GM21786 (cell line): ENCODE data around the gene PTGIR.

Source experiments
- ATAC-seq: cut with Tn5 transposase; IDR thresholded peaks from one replicate; pipeline ENCODE4 v1.9.1; 2021; ENCODE audit not compliant: unreplicated experiment

PTGIR gene

DNA sequence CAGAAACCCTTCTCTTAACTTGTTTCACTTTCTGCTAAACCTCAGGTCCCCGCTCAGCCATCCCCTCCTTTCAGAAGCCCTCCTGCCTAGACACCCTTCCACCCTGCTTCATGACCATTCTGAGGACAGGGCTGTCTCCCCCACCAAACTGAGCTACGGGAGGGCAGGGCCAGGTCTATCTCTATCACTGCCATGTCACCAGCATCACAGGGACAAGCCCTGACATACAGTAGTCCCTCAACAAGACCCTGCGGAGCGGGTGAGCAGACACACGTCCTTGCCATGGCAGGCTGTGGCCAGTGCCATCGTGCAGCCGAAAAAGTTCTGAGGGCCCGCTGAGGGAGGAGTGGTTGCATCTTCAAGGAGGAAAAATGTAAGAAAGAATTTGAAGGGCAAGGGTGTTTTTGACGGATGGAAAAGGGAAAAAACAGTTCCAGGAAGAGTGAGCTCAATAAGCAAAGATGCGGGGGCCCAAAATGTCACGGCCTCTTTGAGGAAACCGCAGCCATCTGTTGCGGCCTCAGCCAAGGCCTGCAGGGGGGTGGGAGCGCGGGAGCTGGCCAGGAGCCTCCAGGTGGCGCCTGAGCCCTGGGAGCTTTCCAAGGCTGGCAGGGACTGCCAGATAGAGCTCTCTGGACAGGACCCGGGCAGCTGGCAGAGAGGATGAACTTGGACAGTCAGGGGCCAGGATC lies 8.1 kb downstream of the PTGIR start:
- no peak for ATAC-seq

DNA sequence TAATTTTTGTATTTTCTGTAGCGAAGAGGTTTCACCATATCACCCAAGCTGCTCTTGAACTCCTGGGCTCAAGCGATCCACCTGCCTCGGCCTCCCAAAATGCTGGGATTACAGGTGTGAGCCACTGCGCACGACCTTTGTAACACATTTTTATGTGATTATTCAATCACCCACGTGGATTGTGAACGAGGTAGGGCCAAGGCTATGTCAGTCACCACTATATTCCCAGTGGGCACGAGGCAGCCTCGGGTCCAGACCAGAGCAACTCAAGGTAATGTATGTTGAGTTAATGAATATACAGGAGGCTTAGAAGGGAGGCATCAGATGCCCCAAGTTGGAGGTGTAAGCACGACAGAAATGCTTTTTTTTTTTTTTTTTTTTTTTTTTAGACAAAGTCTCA lies 8.9 kb downstream of the PTGIR start:
- ATAC-seq, result no peak

DNA sequence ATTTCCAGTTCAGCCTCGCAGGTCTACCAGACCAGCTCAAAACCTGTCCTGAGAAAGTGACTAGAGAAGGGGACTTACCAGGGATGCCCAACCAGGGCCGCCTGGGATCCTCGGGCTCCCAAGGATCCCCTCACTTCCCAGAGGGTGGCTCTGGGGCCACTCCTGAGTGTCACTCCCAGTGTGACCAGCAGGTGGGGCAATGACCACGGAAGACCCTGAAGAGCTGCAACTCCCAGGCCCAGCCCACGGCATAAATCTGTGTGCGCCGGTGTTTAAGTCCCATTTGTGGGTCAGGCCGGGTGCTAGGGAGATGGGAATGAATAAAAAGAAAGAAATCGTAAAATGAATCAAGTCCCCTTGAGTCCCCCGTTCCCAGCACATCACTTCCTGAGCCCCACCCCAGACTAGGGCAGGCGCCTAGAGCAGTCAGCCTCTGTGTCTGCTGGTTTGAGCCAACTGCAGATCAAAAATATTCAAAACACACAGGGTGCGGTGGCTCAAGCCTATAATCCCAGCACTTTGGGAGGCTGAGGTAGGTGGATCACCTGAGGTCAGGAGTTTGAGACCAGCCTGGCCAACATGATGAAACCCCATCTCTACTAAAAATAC lies 10.7 kb downstream of the PTGIR start:
- no peak for ATAC-seq

DNA sequence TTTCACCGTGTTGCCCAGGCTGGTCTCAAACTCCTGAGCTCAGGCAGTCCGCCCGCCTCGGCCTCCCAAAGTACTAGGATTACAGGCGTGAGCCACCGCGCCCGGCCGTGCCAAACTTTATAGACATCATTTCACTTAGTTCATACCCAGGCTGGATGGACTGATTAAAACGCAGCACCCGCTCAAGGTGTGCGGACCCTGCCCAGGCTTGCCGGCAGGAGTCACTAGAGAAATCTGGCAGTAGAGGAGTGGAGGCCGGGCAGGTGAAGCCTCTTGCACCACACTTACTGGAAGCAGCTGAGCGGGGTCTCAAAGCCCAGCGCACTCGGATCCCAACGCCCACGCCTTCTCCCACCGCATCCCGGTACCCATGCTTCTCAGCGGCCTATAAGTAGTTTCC lies 11.4 kb downstream of the PTGIR start:
- ATAC-seq, result no peak

DNA sequence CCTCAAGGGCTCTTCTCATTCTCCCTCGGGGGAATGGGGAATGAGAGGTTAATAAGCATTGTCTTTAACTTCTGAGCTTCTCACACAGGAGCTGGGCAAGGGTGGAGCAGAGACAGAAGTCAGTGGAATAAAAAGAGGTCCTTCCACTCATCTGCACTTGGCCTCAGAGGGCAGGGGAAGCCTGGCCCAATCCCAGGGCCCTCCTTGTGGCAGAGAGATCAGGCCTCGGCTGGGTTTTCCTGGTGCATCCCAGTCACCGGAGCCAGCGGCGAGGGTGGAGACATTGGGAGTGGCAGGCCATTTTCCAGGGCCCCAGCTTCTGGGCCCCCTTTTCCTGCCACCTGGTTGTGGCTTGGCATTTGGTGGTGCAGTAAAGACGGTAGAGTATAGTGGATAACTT lies 13.1 kb downstream of the PTGIR start:
- no peak for ATAC-seq

DNA sequence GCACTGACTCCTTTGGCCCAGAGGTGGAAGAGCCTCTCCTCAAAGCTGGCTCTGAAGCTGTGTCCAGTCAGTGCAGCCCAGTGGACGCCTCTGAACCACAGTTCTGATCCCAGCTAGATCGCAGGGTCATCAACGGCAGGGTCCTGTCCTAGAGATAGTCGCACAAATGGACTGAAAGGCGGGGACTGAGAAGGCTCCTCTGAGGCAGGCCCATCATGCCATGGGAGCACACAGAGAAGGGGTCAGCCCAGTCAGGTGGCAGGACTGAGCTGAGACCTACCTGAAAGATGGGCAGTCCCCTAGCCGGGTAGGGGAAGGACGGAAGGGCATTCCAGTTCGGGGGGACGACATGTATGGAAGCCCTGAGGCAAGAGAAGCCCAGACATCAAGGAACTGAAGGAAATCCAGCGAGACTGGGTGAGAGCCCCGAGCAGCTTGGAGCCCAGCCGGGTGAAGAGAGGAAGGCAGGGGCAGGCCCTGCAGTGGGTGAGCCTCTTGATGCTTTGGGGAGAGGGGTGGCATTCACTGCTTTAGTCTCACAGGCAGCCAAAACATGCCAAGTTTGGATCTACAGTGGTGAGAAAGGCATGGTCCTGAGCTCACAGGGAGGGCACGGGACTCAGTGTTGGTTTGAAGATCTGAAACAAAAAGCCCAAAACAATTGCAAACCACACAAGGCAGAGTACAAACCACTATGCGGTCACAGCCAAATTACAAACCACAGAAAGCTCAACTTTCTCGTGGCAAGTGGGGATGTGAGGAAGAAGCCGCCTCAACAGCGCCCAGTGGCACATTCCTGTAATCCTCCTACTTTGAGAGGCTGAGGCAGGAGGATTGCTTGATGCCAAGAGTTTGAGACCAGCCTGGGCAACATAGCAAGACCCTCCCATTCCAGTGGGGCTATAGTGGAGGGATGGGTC lies 13.8 kb downstream of the PTGIR start:
- ATAC-seq, result no peak

DNA sequence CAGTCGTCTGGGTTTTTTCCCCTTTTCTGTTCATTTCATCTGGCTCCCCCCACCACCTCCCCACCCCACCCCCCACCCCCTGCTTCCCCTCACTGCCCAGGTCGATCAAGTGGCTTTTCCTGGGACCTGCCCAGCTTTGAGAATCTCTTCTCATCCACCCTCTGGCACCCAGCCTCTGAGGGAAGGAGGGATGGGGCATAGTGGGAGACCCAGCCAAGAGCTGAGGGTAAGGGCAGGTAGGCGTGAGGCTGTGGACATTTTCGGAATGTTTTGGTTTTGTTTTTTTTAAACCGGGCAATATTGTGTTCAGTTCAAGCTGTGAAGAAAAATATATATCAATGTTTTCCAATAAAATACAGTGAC lies 14.5 kb downstream of the PTGIR start:
- ATAC-seq, result no peak

DNA sequence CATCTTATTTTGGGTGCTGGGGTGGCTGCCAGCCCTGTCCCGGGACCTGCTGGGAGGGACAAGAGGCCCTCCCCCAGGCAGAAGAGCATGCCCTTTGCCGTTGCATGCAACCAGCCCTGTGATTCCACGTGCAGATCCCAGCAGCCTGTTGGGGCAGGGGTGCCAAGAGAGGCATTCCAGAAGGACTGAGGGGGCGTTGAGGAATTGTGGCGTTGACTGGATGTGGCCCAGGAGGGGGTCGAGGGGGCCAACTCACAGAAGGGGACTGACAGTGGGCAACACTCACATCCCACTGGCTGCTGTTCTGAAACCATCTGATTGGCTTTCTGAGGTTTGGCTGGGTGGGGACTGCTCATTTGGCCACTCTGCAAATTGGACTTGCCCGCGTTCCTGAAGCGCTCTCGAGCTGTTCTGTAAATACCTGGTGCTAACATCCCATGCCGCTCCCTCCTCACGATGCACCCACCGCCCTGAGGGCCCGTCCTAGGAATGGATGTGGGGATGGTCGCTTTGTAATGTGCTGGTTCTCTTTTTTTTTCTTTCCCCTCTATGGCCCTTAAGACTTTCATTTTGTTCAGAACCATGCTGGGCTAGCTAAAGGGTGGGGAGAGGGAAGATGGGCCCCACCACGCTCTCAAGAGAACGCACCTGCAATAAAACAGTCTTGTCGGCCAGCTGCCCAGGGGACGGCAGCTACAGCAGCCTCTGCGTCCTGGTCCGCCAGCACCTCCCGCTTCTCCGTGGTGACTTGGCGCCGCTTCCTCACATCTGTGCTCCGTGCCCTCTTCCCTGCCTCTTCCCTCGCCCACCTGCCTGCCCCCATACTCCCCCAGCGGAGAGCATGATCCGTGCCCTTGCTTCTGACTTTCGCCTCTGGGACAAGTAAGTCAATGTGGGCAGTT lies 15.1 kb downstream of the PTGIR start:
- no peak for ATAC-seq

DNA sequence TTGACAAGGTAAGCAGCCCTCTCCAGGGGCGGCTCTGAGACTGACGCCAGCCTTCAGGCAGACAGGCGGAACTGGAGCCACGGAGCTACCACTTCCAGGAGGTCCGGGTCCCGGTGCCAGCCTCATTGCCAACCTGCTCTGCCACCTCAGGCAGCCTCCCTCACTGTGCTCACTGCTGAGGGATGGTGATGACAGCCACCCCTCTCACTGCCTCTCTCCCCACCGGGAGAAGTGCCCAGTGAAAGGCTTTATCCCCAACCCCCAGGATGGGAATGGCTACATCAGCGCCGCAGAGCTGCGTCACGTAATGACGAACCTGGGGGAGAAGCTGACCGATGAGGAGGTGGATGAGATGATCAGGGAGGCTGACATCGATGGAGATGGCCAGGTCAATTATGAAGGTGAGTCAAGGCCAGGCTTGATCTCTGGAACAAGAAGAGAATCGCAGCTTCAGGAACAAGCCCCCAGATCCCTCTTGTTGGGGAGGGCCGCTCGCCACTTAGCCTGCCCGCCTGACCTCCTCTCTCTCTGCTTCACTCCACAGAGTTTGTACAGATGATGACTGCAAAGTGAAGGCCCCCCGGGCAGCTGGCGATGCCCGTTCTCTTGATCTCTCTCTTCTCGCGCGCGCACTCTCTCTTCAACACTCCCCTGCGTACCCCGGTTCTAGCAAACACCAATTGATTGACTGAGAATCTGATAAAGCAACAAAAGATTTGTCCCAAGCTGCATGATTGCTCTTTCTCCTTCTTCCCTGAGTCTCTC lies 16.1 kb downstream of the PTGIR start:
- ATAC-seq, result no peak

DNA sequence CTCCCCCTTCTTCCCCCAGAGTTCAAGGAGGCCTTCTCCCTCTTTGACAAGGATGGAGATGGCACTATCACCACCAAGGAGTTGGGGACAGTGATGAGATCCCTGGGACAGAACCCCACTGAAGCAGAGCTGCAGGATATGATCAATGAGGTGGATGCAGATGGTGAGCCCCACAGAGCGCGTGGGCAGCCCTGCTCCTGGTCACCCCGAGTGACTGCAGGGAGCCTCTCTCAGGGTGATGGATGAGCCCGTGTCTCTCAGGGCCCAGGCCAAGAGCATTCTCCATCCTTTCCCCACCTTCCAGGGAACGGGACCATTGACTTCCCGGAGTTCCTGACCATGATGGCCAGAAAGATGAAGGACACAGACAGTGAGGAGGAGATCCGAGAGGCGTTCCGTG lies 16.7 kb downstream of the PTGIR start:
- ATAC-seq, result no peak

DNA sequence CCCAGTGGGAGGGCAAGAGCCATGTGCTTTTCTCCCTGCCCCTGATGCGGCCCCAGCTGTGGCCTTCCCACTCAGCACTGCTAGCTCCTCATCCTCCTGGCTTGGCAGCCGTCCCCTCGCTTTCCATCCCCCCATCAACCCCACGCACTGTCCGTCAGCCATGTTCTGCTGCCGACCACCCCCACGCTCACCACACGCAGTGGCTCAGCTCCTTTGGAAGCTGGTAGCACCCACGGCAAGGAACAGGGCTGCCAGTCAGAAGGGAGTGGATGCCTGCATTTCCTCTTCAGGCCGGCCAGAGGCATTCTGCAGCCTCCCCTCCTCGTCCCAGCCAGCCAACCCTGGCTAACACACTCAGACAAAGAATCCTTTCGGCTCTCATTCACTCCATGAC lies 17.4 kb downstream of the PTGIR start:
- no peak for ATAC-seq

DNA sequence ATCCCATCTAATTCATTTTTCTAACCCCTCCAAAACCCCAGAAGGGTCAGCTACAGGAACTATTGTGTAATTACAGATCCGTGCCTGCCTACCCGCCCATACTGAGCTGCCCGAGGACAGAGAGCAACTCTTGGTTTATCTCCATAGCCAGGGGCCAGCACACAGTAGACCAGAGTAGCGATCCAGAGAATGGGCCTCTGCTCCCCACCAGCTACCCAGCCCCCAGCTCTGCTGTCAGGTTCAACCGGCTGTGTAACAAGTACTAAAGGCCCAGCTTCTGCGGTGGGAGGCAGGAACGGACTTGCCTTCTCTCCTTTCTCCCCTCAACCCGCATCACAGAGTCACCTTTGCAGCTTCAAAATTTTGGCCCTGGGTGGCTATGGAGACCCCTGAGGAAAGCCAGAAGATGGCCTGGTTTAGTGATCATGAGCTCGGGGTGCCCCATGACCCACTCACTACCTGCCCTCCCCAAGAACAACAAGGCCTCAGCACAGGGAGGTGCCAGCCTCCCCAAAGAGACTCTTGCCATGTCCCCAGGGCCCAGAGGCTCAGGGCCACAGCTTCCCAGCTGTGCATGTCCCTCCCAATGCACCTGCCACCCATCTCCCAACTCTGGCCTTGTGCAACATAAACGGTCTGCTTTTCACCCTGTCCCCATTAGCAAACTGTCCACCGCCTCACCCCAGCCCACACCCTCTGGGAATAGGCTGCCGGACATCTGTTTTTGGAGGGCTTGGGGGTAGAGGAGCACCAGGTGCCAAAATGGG lies 18.0 kb downstream of the PTGIR start:
- no peak for ATAC-seq

DNA sequence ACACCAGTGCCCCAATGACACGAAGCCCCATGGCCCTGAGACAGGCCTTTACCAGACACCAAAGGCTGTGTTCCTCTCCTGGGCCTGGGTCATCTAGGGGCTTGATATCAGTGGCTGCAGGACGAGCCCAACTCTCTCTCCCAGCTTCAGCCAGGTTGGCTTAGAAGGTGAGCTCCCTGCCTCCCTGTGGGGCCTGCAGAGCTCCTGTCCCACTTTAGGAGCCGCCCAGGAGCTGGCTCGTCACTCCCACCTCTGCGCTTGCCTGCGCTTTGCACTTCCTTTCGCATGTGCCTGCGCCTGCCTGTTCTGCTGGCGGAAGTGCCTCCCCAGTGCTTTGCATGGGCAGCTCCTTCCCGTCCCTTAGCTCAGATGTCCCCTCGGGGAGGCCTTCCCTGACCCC lies 18.9 kb downstream of the PTGIR start:
- ATAC-seq, result no peak

DNA sequence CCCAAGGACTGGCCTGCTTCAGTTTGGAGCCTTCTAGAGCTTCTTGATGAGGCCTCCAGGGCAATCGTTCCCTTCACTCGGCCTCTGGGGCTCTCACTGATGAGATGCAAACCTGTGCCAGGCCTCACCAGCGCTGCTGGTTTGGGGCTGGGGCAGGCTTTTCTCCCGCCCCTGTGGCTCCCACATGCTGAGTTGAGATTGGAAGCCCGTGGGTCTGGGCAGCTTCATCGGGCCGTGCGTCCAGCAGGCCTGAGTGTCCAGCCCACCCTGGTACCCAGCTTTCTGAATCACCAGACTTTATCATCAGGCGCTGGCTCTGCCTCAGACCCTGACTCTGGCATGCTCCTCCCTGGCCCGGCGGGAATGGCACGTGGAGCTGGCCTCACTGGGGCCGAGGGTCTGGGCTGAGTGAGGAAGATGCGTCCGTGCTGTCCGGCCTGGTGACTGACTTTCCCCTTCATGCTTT lies 19.5 kb downstream of the PTGIR start:
- no peak for ATAC-seq

DNA sequence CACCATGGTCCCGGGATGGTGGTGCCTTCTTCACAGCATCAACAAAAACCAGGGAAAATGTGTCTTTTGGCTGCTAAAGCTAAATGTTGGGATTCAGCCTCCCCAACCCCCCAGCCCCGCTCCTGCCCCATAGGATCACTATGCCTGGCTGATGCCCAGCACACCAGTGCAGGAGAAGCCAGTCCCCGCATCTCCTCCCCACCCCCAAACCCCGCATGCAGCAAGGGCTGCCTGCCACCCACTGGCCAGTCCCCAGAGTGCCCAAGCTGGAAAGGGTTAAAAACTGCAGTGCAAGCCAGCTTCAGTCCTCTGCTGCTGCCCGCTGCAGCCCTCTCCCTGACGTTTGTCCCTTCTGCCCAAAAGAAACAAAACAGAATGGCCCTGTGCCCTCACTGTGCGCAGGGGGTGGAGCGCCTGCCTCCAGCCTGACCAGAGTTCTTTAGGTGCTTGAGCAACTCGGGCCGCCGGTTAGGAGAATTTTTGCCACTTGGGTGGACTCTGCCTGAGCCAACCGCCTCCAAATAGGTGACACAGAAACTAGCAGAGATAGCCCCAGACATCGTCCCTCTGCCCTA lies 20.0 kb downstream of the PTGIR start:
- ATAC-seq, result no peak

DNA sequence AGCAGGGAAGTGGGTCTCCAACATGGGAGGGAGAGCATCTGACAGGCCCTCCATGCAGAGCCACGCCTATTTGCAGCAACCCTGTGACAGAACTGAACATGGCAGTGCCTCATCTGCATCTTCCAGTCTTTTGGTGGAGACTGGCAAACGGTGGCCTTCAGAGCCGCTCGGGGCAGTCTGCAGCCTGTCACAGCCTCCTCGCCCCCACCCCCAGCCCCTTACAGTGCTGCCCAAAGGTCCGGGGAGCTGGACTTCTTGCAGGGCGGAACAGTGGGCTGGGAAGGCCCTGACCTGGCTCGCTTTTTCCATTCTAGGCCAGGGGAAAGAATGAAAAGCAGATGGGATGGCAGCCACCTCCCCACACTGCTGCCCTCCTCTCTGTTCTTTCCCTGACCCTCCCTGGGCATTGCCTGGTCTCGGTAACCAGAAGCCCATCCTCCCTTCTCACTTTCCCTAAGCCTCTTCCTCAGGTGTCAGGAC lies 21.1 kb downstream of the PTGIR start:
- ATAC-seq, result no peak

DNA sequence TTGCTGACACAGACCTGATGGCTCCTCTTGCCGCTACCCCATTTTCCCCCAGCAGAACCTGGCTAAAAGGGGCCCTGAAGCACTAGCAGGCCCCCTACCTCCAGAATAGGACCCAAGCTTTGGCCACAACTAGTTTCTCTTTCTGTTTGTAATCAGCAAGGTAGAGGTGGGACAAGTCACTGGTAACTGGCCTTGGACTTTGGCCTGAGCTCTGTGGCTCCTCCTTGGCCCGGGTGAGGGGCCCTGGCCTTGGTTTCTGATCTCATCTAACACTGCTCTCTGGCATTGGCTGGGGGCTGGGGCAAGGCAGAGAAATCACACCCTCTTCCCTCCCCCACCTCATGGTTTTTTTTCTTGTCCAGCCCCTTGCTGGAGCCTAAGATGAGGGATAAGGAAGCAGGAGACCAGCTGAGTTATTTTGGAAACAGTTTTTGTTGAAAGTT lies 21.7 kb downstream of the PTGIR start:
- no peak for ATAC-seq

DNA sequence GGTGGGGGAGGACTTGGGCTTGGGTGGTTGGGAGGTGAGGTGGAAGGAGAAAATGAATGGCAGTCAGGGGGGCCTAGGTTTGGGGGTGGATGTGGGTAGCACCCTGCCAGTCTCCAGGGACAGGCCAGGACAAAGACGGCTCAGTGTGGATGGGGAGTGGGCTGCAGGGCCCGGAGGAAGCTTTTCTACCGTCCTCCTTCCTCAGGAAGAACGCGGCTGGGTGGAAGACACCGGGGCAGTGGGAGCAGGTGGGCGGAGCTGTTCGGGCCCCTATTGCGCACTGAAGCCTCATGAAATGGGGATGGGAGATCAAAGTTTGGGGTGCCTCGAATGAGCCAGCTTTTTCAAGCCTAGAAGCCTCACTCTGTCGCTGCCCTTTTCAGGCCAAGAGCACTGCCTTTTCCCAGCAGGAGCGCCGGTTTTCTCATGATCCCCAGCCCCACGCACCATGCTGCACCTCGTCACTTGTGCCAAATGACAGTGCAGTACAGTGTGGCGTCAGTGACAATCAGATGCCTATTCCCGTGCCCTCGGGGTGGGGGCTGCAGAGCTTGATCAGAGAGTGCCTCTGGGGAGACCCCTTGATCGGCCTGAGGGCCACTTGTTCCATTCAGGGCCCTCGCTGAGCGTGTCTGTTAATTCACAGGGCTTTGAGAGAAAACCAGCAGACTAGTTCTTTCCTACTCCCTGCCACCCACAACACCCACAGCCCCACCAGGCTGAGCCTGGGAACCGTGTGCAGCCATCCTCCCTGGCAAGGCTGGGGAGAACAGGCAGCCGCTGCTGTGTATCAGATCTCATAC lies 22.3 kb downstream of the PTGIR start:
- ATAC-seq, result no peak
